ENCODE measurements around the gene KBTBD12.

KBTBD12 gene

GRCh38 chr3:128036119-128036518 is 121.1 kb downstream of the KBTBD12 start:
- no peak for DNase-seq

All from NCI-H1048 (cell line).